ENCODE data around the gene DGCR8. TPM values are rescaled to one million over a fixed set of nuclear protein-coding genes. Genes with fewer than 3 reads are reported as not detected.

The DGCR8 gene
- total RNA-seq, 6 experiments from 2014 or later: 11.4 to 27.2 (median 16.1) TPM

DNA sequence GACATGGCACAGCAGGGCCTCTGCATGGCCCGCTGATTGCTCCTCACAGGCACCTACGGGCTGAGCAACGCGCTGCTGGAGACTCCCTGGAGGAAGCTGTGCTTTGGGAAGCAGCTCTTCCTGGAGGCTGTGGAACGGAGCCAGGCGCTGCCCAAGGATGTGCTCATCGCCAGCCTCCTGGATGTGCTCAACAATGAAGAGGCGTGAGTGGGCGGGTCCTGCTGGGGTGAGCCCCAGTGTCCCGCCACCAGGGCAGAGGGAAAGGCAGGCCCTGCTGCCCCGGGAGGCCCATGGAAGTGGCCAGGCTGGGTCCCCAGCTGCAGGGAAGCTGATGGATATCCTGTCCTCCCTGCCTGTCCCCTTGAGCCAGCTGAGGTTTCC lies 18.6 kb upstream of the DGCR8 start:
- Histone ChIP-seq H3K27ac (no peak overlapping the region), H3K4me3 (no peak overlapping the region), H3K9me3 (no peaks in the 10 kb centered on the region), H3K36me3 (peaks cover 0 to 34% (median 12%) of the 10 kb centered on the region in 4 donors), H3K27me3 (no peaks in the 10 kb centered on the region), H3K4me1 (no peaks in the 10 kb centered on the region)
- intact Hi-C loops (cut with DNase I): no loop called here
- TF ChIP-seq, protein P1, sequence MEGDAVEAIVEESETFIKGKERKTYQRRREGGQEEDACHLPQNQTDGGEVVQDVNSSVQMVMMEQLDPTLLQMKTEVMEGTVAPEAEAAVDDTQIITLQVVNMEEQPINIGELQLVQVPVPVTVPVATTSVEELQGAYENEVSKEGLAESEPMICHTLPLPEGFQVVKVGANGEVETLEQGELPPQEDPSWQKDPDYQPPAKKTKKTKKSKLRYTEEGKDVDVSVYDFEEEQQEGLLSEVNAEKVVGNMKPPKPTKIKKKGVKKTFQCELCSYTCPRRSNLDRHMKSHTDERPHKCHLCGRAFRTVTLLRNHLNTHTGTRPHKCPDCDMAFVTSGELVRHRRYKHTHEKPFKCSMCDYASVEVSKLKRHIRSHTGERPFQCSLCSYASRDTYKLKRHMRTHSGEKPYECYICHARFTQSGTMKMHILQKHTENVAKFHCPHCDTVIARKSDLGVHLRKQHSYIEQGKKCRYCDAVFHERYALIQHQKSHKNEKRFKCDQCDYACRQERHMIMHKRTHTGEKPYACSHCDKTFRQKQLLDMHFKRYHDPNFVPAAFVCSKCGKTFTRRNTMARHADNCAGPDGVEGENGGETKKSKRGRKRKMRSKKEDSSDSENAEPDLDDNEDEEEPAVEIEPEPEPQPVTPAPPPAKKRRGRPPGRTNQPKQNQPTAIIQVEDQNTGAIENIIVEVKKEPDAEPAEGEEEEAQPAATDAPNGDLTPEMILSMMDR (IDR thresholded peaks at IDR 0.05): no peak
- 40% methylated on average over 1 of the region's 11 CpGs for WGBS (ENCODE audit: insufficient coverage, low coverage, low lambda C conversion rate, missing lambda C conversion rate)
- peak in 1 of 3 donors; percentile 60 for DNase-seq
- ATAC-seq: peak; percentile 44 to 58 (median 49)

DNA sequence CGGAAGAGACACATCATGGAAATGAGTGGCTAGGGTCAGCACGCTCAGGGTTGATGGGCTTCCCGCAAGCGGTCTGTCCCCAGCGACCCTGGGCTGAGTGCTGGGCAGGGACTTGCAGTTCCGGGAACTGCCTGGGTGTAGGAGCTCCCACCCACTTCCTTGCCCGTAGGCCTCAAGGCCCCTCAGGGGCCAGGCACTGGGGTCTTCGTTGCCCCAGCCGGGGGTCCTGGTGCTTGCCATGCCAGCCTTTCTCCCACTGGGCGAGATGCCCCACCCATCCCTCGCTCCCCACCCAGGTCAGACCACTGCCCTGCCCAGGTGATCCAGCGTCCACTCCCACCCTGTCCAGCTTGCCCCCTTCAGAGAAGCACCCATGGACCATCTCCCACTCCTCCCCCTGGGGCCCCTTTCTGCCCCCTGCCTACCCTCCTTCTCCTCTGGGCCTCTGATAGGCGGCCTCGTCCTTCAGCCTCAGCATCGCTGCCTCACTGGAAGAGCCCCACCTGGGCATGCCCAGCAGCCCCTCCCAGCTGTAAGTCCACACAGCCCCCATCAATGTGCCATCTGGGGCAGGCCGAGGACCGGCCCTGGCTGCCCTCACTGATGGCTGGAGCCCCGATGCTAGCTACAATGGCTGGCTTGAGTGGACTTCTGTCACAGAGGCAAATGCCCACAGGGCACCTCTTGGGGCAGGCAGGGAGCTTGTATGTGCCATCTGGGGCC lies 17.8 kb upstream of the DGCR8 start:
- TF ChIP-seq, protein P1 (IDR thresholded peaks at IDR 0.05): no peak
- no peak for TF ChIP-seq POLR2A (IDR thresholded peaks at IDR 0.05)
- Histone ChIP-seq H3K27me3 (no peaks in the 10 kb centered on the region), H3K36me3 (peaks cover 0 to 34% (median 12%) of the 10 kb centered on the region in 4 donors), H3K9me3 (no peaks in the 10 kb centered on the region), H3K4me3 (no peak overlapping the region), H3K4me1 (no peaks in the 10 kb centered on the region), H3K27ac (no peak overlapping the region)
- intact Hi-C loops (cut with DNase I): no loop called here
- WGBS (ENCODE audit: insufficient coverage, low coverage, low lambda C conversion rate, missing lambda C conversion rate): 100% methylated on average over 2 of the region's 18 CpGs
- ATAC-seq (no peak), DNase-seq (no peak)

DNA sequence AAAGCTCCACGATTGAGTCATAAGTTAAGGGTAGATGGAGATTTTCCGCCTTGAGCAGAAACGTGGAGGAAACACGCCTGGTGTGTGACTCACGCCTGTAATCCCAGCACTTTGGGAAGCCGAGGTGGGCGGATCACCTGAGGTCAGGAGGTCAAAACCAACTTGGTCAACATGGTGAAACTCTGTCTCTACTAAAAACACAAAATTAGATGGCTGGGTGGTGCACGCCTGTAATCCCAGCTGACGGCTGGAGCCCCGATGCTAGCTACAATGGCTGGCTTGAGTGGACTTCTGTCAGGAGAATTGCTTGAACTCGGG lies 17.3 kb upstream of the DGCR8 start:
- no peak for DNase-seq
- TF ChIP-seq POLR2A (IDR thresholded peaks at IDR 0.05): no peak
- TF ChIP-seq, protein P1 (IDR thresholded peaks at IDR 0.05): no peak
- Histone ChIP-seq H3K4me1 (no peaks in the 10 kb centered on the region), H3K36me3 (peaks cover 0 to 34% (median 12%) of the 10 kb centered on the region in 4 donors), H3K4me3 (no peak overlapping the region), H3K27ac (no peak overlapping the region), H3K9me3 (no peaks in the 10 kb centered on the region), H3K27me3 (no peaks in the 10 kb centered on the region)
- ATAC-seq: no peak
- WGBS (ENCODE audit: insufficient coverage, low coverage, low lambda C conversion rate, missing lambda C conversion rate): 59% methylated on average over 6 of the region's 11 CpGs
- intact Hi-C loops (cut with DNase I): no loop called here

DNA sequence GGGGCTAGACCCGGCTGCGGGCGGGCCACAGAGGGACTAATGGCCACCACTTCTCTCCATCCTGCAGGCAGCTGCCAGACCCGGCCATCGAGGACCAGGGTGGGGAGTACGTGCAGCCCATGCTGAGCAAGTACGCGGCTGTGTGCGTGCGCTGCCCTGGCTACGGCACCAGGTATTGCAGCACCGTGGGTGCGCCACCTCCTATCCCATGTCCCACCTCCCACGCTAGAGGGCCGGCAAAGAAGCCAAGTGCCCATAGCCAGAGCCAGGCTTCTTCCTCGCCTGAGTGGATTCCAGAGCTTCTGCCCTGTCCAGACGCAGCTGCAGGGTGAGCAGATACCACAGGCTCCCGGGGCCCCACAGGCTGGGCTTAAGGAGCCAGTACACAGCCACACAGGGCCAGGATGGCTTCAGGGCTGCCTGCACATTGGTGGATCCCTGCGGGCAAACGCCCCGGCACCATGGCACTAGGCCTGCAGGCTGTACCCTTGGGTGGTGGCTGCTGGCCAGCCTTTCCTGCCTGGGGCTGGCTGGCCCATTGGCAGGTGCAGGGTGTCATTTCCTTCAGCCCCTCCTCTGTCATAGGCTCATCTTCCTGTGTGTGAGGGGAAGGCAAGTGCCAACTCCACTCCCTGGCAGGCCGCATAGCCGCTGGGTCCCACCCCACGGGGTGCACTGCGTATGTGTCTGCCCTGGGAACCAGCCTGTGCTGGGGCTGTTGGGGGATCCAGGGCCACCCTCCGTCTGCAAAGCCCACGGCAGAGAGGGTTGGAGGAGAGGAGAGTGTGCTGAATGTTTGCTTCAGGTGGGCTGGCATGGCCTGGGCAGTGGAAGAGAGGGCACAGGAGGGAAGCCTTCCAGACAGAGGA lies 16.5 kb upstream of the DGCR8 start:
- peaks cover 0 to 34% (median 12%) of the 10 kb centered on the region in 4 donors for H3K36me3 ChIP-seq
- 92% methylated on average over 4 of the region's 27 CpGs for WGBS (ENCODE audit: insufficient coverage, low coverage, low lambda C conversion rate, missing lambda C conversion rate)
- TF ChIP-seq POLR2A (IDR thresholded peaks at IDR 0.05): no peak
- TF ChIP-seq, protein P1 (IDR thresholded peaks at IDR 0.05): no peak
- no peaks in the 10 kb centered on the region for H3K9me3 ChIP-seq
- no peaks in the 10 kb centered on the region for H3K4me1 ChIP-seq
- no peak overlapping the region for H3K27ac ChIP-seq
- intact Hi-C loops (cut with DNase I): no loop called here
- no peaks in the 10 kb centered on the region for H3K27me3 ChIP-seq
- no peak overlapping the region for H3K4me3 ChIP-seq
- peak in 1 of 4 donors; percentile 4 for ATAC-seq
- no peak for DNase-seq

Measured in right lobe of liver (tissue), 6 donors.